ENCODE data around the gene OR51B4. TPM values are rescaled to one million over a fixed set of nuclear protein-coding genes. Genes with fewer than 3 reads are reported as not detected.
"Not testable (repeated sequence)": the region's sequence is repeated elsewhere in the genome, so short reads cannot be mapped to it uniquely, and the experiment has no call there.

The OR51B4 gene, protein sequence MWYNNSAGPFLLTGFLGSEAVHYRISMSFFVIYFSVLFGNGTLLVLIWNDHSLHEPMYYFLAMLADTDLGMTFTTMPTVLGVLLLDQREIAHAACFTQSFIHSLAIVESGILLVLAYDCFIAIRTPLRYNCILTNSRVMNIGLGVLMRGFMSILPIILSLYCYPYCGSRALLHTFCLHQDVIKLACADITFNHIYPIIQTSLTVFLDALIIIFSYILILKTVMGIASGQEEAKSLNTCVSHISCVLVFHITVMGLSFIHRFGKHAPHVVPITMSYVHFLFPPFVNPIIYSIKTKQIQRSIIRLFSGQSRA
- 0.40 TPM for total RNA-seq

DNA sequence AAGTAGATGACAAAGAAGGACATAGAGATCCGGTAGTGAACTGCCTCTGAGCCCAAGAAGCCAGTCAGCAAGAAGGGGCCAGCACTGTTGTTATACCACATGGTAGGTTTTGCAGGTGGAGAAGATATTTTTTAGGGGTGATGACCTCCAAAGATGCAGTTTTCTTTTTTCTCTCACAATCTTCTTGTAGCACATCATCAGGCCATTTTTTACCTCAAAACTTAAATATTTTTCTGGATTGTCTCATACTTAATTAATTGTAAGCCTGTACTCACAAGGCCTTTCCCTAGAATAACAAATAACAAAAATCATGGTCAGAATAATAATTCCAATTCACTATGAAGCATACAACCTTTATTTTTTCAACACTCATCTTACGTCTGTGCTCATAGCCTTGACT lies at the start of gene OR51B4:
Gene OR51B4 (minus strand): TSS at position 101 of the 400 bp plus-strand sequence. CDS start 0 bp downstream, at position 101.
- intact Hi-C loops (cut with DNase I), result no loop called here
- no peak for DNase-seq (ENCODE audit: low spot score)

DNA sequence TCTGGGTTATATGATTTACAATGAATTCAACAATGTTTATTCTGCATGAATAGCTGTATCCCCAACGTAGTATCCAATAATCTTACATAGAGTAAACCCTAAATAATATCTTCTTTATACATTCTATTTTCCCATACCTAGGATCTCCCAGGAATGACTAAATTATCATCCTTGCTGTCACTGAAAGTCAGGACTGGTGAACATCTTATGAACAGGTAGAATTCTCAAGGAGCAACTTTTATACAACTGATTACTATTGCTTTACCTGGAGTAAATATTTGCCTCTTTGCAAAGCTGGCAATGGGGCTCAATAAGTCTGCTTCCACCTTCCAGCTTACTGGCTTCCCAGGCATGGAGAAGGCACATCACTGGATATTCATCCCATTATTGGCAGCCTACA lies 49.5 kb upstream of the OR51B4 start, which contains the start of gene OR51B6:
Gene OR51B6 (plus strand): TSS at position 301 of the 400 bp plus-strand sequence. CDS start 0 bp downstream, at position 301.
- ATAC-seq, result no peak
- intact Hi-C loops (cut with DNase I), result no loop called here
- no peak for DNase-seq (ENCODE audit: low spot score)

More for the DNA sequence above, at the start of gene OR51B4:
- no peak for ATAC-seq

DNA sequence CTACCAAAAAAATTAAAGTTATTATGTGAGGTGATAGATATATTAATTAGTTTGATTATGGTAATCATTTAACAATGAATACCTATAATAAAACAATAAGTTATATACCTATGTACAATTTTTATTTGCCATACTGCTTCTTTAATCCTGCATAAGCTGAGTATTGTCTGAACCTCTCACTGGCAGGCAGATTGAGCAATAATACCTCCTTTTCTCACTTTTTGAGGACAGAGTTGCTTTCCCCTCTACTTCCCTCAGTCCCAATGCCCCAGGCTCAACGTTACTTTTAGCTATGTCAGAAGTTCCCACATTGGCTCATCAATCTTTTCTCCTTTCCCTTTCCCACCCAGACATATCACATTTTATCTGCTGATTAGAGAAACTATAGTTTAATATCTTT lies 47.8 kb upstream of the OR51B4 start:
- DNase-seq (ENCODE audit: low spot score) (no peak), ATAC-seq (no peak)
- intact Hi-C loops (cut with DNase I), result loop anchor here (5.0 kb wide), 1 partner anchor 1013 kb away; no protein-coding TSS in a partner anchor

DNA sequence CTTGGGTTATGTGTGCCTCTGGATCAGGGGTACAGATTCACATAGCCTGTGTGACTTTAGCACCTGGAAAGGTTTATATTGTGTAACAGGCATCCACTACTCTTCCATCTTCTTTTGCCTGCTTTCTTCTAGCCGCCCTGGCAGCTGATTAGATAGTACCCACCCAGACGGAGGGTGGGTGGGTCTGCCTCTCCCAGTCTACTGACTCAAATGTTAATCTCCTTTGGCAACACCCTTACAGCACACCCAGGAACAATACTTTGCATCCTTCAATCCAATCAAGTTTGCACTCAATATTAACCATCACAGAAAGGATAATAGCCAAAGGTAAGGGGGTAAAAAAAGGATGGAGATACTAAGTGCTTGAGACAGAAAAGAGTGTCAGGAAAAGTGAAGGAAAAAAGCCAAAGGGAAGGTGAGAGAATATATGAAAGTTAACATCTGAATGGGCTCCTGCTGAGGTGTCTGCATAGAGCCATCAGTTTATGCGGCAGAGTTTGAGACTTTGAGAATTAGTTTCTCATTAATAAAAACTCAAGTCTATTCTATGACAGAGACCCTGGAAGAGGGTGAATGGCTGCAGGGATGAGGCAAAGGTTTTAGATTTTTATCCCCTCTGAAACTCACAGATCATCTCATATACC lies 46.9 kb upstream of the OR51B4 start:
- intact Hi-C loops (cut with DNase I), result loop anchor here (5.0 kb wide), 1 partner anchor 1014 kb away; no protein-coding TSS in a partner anchor
- no peak for ATAC-seq
- no peak for DNase-seq (ENCODE audit: low spot score)

DNA sequence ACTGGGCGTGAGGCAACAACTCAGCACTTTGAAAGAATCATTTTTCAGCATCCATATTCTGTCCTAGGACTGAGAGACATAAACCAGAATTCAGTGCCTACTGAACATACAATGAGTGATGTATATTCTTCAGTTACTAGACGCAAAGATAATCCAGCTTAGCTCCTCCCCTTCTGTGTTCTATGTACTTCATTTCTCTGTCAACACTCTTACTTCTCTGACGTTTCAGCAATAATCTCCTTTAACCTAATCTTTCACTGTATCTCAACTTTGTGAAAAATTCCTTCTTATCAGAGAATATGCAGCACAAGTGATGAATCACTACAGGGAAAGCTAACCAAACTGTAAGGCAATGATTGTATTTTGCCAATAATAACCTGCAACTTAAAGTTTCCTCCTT lies 44.1 kb upstream of the OR51B4 start:
- ATAC-seq, result no peak
- no peak for DNase-seq (ENCODE audit: low spot score)
- intact Hi-C loops (cut with DNase I), result loop anchor here (5.0 kb wide), 1 partner anchor 1016 kb away; no protein-coding TSS in a partner anchor

DNA sequence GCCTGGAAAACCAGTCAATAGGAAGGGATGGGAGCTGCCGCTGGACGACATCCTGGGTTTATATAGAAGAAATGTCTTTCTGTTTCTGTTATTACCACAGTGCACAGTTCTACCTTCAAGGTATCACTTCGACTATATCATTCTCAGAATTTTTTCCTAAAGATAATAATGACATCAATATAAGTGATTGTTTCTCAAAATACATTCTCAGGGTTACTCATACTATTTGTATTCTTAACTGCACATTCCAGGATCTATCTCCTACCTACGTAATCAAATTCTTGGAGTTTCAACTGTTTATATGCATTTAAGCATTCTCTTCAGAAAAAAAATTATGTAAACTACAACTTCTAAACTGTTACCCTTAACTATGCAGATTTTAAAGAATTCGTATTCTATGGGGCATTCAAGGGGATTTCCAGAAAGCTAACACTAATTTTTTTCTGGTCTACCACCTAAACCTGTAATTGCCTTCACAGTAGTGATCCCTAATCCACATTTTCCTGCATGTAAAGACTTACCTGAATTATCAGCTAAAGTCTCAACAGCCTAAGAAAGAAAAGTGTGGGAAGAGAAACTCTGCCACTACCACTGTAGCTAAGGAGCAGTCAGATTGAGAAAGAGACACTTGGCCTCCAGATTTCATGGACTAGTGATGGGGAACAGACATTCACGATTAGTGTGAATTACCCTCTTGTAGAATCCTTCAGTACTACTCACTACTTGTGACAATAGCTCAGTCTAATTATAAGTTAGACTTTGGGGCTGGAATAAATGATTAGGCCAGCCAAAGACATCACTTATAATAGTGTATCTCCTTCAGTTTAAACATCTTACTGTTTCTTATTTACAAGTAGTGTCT lies 42.0 kb upstream of the OR51B4 start, which contains the start of gene OR51B5:
Gene OR51B5 (minus strand): TSS at position 51 of the 862 bp plus-strand sequence. CDS start 0 bp downstream, at position 51.
- DNase-seq (ENCODE audit: low spot score) (no peak), ATAC-seq (no peak)
- intact Hi-C loops (cut with DNase I), result no loop called here

DNA sequence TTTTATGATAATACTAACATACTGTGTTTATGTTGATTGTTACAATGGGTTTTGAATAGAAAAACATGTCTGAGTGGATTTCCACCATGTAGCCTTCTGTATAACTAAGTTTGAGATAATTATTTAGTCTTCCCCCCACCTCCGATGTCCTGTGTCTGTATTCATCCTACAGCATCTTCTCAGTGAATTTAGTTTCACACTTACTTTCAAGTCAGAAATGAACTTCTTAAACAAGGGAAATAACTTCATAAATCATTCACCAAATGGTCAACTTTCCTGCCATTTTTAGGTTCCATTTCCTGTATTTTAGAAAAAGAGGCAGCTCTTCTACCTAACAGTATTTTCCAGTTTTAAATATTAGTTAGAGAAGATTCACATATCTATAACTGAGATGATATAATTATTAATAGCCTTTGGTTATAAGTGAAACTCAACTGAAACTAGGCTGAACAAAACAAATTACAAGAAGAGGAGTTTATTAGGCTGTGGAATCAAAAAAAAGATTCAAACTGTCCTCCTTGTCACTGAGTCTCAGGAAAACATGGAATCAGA lies 38.1 kb upstream of the OR51B4 start:
- no peak for ATAC-seq
- intact Hi-C loops (cut with DNase I), result no loop called here
- no peak for DNase-seq (ENCODE audit: low spot score)

DNA sequence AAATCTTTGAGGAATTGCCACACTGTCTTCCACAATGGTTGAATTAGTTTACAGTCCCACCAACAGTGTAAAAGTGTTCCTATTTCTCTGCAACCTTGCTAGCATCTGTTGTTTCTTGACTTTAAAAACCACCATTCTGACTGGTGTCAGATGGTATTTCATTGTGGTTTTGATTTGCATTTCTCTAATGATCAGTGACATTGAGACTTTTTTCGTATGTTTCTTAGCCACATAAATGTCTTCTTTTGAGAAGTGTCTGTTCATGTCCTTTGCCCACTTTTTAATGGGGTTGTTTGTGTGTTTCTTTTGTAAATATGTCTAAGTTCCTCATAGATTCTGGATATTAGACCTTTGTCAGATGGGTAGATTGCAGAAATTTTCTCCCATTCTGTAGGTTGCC lies 35.5 kb upstream of the OR51B4 start:
- ATAC-seq; DNase-seq (ENCODE audit: low spot score); intact Hi-C loops (cut with DNase I): not testable (repeated sequence)

DNA sequence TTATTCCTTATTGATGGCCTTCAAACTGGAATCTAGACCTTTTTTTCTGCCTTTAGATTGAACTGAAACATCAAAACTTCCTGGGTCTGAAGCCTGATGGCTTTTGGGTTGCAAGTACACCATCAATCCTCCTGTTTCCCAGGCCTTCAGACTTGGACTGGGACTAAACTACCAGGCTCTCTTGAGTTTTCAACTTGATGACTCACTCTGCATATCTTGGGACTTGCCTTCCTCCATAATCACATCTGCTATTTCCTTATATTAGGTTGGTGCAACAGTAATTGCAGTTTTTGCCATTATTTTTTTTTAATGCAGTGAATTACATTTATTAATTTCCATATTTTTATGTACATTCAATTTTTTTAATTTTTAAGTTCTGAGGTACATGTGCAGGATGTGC lies 34.6 kb upstream of the OR51B4 start:
- ATAC-seq (no peak), DNase-seq (ENCODE audit: low spot score) (no peak)
- intact Hi-C loops (cut with DNase I), result no loop called here

DNA sequence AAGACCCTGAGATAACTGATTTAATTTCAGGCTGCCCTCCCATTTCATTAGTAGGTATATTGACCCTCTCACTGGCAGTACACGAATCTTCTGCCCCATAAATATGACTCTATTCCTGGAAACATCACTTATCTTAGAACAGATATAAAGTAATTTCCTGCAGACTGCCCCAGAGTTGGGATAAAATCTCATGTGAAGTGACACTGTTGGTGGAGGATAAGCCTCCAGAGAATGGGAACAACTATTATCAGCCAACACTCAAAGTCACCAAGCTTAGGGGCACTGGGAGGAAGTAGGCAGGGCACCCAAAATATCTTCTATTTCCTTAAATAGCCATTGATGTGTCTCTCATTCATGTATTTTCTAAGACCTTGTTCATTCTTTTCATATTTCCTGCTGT lies 33.4 kb upstream of the OR51B4 start:
- intact Hi-C loops (cut with DNase I), result no loop called here
- no peak for DNase-seq (ENCODE audit: low spot score)
- ATAC-seq, result no peak

DNA sequence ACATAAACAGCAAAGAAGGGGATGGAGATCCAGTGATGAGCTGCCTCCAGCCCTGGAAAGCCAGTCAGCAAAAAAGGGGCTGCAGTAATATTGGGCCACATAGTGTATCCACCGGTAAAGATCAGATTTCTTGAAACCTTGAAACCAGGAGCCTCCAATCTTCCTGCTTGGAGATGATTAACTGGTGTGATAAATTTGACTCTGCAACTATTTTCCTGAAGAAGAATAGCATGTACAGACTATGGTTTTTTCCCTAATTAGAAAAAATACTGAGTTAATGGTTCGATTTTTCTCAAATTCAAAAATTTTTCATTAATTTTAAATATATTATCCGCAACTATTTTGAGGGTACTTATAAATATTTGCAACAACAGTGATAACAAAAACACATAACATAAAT lies 22.5 kb upstream of the OR51B4 start, which contains the start of gene OR51B2:
Gene OR51B2 (minus strand): TSS at position 101 of the 400 bp plus-strand sequence. CDS start 0 bp downstream, at position 101.
- ATAC-seq (no peak), DNase-seq (ENCODE audit: low spot score) (no peak)
- intact Hi-C loops (cut with DNase I), result no loop called here

DNA sequence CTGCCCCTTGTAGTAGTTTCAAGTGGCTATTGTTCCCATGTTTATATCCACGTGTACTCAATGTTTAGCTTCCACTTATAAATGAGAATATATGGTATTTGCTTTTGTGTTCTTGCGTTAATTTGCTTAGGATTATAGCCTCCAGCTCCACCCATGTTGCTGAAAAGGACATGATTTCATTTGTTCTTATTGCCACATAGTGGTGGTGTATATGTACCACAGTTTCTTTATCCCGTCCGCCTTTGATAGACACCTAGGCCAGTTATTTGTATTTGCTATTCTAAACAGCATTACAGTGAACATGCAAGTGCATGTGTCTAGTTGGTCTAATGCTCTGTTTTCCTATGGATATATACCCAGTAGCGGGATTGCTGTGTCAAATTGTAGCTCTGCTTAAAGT lies 15.5 kb upstream of the OR51B4 start:
- DNase-seq (ENCODE audit: low spot score), result no peak

DNA sequence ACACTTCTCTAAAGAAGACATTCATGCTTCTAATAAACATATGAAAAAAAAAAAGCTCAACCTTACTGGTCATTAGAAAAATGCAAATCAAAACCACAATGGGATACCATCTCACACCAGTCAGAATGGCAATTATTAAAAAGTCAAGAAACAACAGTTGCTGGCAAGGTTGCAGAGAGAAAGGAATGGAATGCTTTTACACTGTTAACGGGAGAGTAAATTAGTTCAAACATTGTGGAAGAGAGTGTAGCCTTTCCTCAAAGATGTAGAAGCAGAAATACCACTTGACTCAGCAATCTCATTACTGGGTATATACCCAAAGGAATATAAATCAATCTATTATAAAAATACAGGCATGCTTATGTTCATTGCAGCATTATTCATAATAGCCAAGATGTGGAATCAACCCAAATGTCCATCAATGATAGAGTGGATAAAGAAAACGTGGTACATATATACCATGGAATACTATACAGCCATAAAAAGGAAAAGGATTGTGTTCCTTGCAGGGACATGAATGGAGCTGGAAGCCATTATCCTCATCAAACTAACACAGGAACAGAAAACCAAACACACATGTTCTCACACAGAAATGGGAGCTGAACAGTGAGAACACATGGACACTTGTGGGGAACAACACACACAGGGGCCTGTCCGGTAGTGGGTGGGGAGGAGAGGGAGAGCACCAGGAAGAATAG lies 11.7 kb upstream of the OR51B4 start:
- ATAC-seq; DNase-seq (ENCODE audit: low spot score); intact Hi-C loops (cut with DNase I): not testable (repeated sequence)

More for the DNA sequence above, 15.5 kb upstream of the OR51B4 start:
- intact Hi-C loops (cut with DNase I), result no loop called here
- no peak for ATAC-seq

DNA sequence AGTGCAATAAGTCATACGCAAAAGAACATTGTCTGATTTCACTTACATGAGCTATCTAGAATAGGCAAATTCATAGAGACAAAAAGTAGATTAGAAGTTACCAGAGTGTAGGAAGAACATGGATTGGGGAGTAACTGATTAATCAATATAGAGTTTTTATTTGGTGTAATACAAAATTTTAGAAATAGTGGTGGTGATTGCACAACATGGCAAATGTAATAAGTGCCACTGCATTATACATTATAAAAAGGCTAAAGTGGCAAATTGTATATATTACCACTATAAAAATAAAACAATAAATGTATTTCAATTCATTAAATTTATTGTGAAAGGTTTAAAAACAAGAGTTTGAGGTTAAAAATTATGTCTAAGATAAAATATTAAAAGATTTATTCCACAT lies 8.7 kb upstream of the OR51B4 start:
- intact Hi-C loops (cut with DNase I), result no loop called here
- no peak for ATAC-seq
- no peak for DNase-seq (ENCODE audit: low spot score)

DNA sequence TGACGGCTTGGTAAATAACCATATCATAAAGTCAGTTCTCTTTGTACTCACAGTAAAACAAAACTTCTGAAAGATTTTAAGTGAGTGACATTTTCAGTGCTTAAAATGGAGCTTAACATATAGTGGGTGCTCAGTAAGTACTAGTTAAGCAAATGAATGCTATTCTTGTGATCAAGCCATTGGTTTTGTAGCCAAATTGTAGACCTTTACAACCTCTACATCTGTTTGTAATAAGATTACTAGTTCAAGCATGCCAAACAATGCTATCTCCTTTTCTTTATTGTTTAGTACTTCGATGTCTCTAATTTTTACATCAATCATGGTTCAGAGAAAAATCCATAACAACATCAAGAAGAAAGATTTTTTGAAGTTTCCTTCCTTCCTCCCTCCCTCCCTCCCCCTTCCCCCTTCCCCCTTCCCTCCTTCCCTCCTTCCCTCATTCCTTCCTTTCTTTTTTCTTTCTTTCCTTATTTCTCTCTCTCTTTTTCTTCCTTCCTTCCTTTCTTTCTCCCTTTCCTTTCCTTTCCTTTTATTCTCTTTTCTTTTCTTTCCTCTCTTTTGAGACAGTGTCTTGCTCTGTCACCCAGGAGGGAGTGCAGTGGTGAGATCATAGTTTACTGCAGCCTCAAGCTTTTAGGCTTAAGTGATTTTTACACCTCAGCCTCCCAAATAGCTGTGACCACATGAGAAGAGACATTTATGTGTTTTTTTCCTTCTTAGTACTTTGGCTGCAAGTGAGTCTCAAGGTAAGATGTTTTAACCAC lies 5.7 kb upstream of the OR51B4 start:
- intact Hi-C loops (cut with DNase I), result no loop called here
- no peak for ATAC-seq
- no peak for DNase-seq (ENCODE audit: low spot score)

DNA sequence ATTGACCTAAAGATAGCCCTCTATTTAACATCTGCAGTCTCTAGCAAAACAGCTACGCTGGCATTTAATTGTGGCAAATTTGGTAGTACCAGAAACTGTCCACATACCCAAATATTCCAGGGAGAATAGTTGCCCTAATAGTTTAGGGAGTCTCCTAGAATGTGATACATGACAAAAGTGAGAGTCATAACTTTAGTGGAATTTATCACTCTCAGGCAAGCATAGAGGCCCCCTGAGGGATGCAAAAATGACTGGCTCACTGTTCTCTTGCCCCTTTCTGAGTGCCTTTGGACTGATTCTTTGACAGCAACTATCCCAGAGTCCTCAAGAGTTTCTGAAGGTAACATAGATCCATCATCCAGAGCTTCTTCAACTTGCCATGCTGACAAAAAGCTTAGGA lies 2.3 kb upstream of the OR51B4 start:
- DNase-seq (ENCODE audit: low spot score) (no peak), ATAC-seq (no peak)
- intact Hi-C loops (cut with DNase I), result no loop called here

DNA sequence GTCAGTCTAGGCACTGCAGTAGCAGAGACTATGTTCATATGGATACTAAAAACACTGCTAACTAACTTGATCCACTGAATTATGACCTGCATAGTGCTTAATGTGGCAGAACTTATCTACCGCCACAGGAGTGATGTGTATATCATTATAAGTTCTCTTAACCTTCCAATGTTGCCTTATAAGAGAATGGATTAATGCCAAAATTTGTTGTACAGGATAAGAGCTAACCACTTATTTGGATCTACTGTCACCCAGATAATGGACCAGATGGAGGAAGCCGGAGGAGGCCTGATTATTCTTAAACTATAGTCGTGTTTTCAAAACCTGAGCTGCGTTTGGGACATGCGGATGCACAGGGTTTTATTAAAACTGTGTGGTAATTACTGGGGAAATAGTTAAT lies 1.9 kb upstream of the OR51B4 start:
- DNase-seq (ENCODE audit: low spot score), result no peak
- ATAC-seq, result no peak
- intact Hi-C loops (cut with DNase I), result no loop called here

DNA sequence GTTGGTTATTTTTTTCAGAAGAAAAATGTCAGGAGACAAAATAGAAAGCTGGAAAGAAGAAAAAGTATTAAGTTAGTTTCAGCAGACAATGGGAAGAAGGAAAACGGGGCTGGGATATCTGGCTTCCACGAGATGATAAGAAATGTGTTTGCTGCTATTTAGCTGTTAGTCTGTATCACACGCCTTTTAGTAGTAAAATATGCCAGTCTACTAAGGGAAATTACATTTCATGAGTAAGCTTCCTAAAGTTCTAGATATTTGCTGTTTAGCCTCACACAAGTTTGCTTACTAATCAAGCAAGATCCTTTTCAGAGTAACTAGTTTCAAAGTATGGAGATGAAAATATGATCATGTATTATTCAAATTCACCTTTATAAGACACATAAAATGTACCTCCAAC lies 1.5 kb downstream of the OR51B4 start:
- intact Hi-C loops (cut with DNase I), result no loop called here
- no peak for DNase-seq (ENCODE audit: low spot score)
- no peak for ATAC-seq
